ENCODE measurements around the gene DMD. TPM values are rescaled to one million over a fixed set of nuclear protein-coding genes. Genes with fewer than 3 reads are reported as not detected.

DMD gene
- polyA plus RNA-seq, 3 donors, result 0.23 TPM; not detected in 2

GRCh38 chrX:31112226-31112999 is 2098.9 kb downstream of the DMD start:
- Mint-ChIP-seq H3K4me1 (no peaks in the 10 kb centered on the region), H3K27ac (no peak overlapping the region), H3K27me3 (ENCODE audit: low read depth in 3 of 3) (peaks cover 2% of the 10 kb centered on the region in 3 donors), H3K4me3 (no peak overlapping the region), H3K36me3 (no peaks in the 10 kb centered on the region), H3K9me3 (peaks cover 0 to 4% (median 0%) of the 10 kb centered on the region in 7 donors)
- Histone ChIP-seq H2AFZ (ENCODE audit: insufficient read depth, low read depth, low read length, poor library complexity, severe bottlenecking) (no peak overlapping the region), H4K20me1 (ENCODE audit: insufficient read depth, low read length) (no peaks in the 10 kb centered on the region), H3K9me3 (replicated peaks in 1 of 2; ENCODE audit: control insufficient read depth in 1 of 2, insufficient read depth in 1 of 2, low read length in 2 of 2) (no peaks in the 10 kb centered on the region), H3K9ac (ENCODE audit: insufficient read depth, low read length, poor library complexity, severe bottlenecking) (no peak overlapping the region), H3K4me1 (ENCODE audit: control insufficient read depth in 1 of 2, insufficient read depth in 2 of 2, low read length in 2 of 2) (no peaks in the 10 kb centered on the region), H3K4me2 (replicated peaks; ENCODE audit: extremely low read depth, low read length, poor library complexity, severe bottlenecking) (no peak overlapping the region), H3K27me3 (ENCODE audit: control insufficient read depth in 2 of 2, insufficient read depth in 2 of 2, low read length in 2 of 2) (no peaks in the 10 kb centered on the region), H3K4me3 (replicated peaks in 1 of 3; ENCODE audit: low read depth in 2 of 3, low read length in 3 of 3) (no peak overlapping the region), H3K27ac (ENCODE audit: low read depth in 1 of 2, low read length in 2 of 2) (no peak overlapping the region), H3K79me2 (ENCODE audit: insufficient read depth, low read length) (no peaks in the 10 kb centered on the region), H3K36me3 (replicated peaks in 1 of 2; ENCODE audit: control insufficient read depth in 1 of 2, insufficient read depth in 2 of 2, low read length in 2 of 2) (no peaks in the 10 kb centered on the region)
- intact Hi-C loops (cut with micrococcal nuclease), result loop anchor here in 1 of 2 donors (10.0 kb wide), 1 partner anchor 128 kb away; no protein-coding TSS in a partner anchor
- WGBS (ENCODE audit: insufficient coverage), result 100% methylated on average over 1 of the region's 5 CpGs
- TF ChIP-seq CTCF (IDR thresholded peaks at IDR 0.05), result no peak
- DNase-seq, result no peak

GRCh38 chrX:31110657-31111056 is 2100.7 kb downstream of the DMD start:
- no peaks in the 10 kb centered on the region for H3K79me2 ChIP-seq (ENCODE audit: insufficient read depth, low read length)
- no peak overlapping the region for H3K4me2 ChIP-seq (replicated peaks; ENCODE audit: extremely low read depth, low read length, poor library complexity, severe bottlenecking)
- H3K4me3 Mint-ChIP-seq, result no peak overlapping the region
- H3K9ac ChIP-seq (ENCODE audit: insufficient read depth, low read length, poor library complexity, severe bottlenecking), result no peak overlapping the region
- intact Hi-C loops (cut with micrococcal nuclease), result loop anchor here in 1 of 2 donors (10.0 kb wide), 1 partner anchor 126 kb away; no protein-coding TSS in a partner anchor
- H3K9me3 ChIP-seq (replicated peaks in 1 of 2; ENCODE audit: control insufficient read depth in 1 of 2, insufficient read depth in 1 of 2, low read length in 2 of 2), result no peaks in the 10 kb centered on the region
- no peak overlapping the region for H3K27ac ChIP-seq (ENCODE audit: low read depth in 1 of 2, low read length in 2 of 2)
- no peak overlapping the region for H3K27ac Mint-ChIP-seq
- TF ChIP-seq CTCF (IDR thresholded peaks at IDR 0.05), result no peak
- no CpG with 5 or more reads among the region's 6 CpGs for WGBS (ENCODE audit: insufficient coverage)
- no peak overlapping the region for H3K4me3 ChIP-seq (replicated peaks in 1 of 3; ENCODE audit: low read depth in 2 of 3, low read length in 3 of 3)
- H3K9me3 Mint-ChIP-seq, result peaks cover 0 to 7% (median 1%) of the 10 kb centered on the region in 7 donors
- H2AFZ ChIP-seq (ENCODE audit: insufficient read depth, low read depth, low read length, poor library complexity, severe bottlenecking), result no peak overlapping the region
- no peaks in the 10 kb centered on the region for H3K4me1 ChIP-seq (ENCODE audit: control insufficient read depth in 1 of 2, insufficient read depth in 2 of 2, low read length in 2 of 2)
- no peaks in the 10 kb centered on the region for H3K36me3 Mint-ChIP-seq
- no peaks in the 10 kb centered on the region for H3K4me1 Mint-ChIP-seq
- no peaks in the 10 kb centered on the region for H4K20me1 ChIP-seq (ENCODE audit: insufficient read depth, low read length)
- DNase-seq, result no peak
- H3K36me3 ChIP-seq (replicated peaks in 1 of 2; ENCODE audit: control insufficient read depth in 1 of 2, insufficient read depth in 2 of 2, low read length in 2 of 2), result no peaks in the 10 kb centered on the region
- H3K27me3 Mint-ChIP-seq (ENCODE audit: low read depth in 3 of 3), result peaks cover 2% of the 10 kb centered on the region in 3 donors
- H3K27me3 ChIP-seq (ENCODE audit: control insufficient read depth in 2 of 2, insufficient read depth in 2 of 2, low read length in 2 of 2), result no peaks in the 10 kb centered on the region

Measured in CD14-positive monocyte (primary cell).